Keratinocyte (primary cell): ENCODE results near the gene B4GALNT4.

Source experiments
- EZH2 ChIP-seq: IDR thresholded peaks from one replicate; pipeline ENCODE4 v1.6.1; 2012; ENCODE audit warnings: inconsistent platforms, mild to moderate bottlenecking, low read length, moderate library complexity
- TF ChIP-seq, protein P1 (sequence below), 3 experiments: IDR thresholded peaks in 1 of 3; conservative IDR thresholded peaks in 1 of 3; optimal IDR thresholded peaks in 1 of 3; 2 replicates in 2 of 3; 3 replicates in 1 of 3; pipeline versions ENCODE3 to v1.5.1; 2011; ENCODE audit warnings: low read length in 3 of 3, mild to moderate bottlenecking in 3 of 3, moderate library complexity in 2 of 3, control low read depth in 1 of 3, inconsistent platforms in 1 of 3; ENCODE audit not compliant: insufficient read depth in 2 of 3; ENCODE audit errors: extremely low read depth in 1 of 3

DNA sequence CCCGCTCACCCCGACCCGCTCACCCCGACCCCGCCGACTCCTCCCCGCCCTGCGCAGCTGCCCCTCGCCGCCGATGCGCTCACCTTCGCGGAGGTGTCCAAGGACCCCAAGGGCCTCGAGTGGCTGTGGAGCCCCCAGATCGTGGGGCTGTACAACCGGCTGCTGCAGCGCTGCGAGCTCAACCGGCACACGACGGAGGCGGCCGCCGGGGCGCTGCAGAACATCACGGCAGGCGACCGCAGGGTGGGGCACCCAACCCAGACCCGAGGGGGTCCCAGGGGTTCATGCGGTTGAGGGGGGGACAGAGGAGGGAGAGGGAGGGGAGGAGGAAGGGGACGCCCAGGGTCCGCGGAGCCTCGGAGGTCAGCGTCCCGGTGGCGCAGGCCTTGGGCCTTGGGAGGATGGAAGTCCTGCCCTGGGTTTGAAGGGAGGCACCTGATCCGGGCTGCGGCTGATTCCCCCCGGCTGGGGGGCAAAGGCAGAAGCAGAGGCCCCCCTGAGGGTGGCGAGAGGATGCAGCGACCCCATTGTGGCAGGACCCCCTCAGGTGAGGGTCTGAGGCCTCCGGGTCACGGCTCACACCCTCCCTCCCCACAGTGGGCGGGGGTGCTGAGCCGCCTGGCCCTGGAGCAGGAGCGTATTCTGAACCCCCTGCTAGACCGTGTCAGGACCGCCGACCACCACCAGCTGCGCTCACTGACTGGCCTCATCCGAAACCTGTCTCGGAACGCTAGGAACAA is 33.9 kb downstream of the B4GALNT4 start:
- TF ChIP-seq EZH2, result no peak
- TF ChIP-seq, protein P1, sequence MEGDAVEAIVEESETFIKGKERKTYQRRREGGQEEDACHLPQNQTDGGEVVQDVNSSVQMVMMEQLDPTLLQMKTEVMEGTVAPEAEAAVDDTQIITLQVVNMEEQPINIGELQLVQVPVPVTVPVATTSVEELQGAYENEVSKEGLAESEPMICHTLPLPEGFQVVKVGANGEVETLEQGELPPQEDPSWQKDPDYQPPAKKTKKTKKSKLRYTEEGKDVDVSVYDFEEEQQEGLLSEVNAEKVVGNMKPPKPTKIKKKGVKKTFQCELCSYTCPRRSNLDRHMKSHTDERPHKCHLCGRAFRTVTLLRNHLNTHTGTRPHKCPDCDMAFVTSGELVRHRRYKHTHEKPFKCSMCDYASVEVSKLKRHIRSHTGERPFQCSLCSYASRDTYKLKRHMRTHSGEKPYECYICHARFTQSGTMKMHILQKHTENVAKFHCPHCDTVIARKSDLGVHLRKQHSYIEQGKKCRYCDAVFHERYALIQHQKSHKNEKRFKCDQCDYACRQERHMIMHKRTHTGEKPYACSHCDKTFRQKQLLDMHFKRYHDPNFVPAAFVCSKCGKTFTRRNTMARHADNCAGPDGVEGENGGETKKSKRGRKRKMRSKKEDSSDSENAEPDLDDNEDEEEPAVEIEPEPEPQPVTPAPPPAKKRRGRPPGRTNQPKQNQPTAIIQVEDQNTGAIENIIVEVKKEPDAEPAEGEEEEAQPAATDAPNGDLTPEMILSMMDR (optimal IDR thresholded peaks at IDR 0.05 in 1 of 3, IDR thresholded peaks at IDR 0.05 in 1 of 3, conservative IDR thresholded peaks at IDR 0.05 in 1 of 3; ENCODE audit: extremely low read depth in 1 of 3, insufficient read depth in 2 of 3, low read length in 3 of 3), result no peak
